Retina (tissue), 1 donor: Measurements from ENCODE around the gene DPH7.
A peak's percentile ranks its signal among the peaks of the same experiment; 100 is the strongest.
"Not testable (repeated sequence)": the region's sequence is repeated elsewhere in the genome, so short reads cannot be mapped to it uniquely, and the experiment has no call there.

ENCODE experiments used
- DNase-seq: peaks from one replicate; pipeline ENCODE4 v3.0.0-alpha.2; 2016

DPH7 gene

DNA sequence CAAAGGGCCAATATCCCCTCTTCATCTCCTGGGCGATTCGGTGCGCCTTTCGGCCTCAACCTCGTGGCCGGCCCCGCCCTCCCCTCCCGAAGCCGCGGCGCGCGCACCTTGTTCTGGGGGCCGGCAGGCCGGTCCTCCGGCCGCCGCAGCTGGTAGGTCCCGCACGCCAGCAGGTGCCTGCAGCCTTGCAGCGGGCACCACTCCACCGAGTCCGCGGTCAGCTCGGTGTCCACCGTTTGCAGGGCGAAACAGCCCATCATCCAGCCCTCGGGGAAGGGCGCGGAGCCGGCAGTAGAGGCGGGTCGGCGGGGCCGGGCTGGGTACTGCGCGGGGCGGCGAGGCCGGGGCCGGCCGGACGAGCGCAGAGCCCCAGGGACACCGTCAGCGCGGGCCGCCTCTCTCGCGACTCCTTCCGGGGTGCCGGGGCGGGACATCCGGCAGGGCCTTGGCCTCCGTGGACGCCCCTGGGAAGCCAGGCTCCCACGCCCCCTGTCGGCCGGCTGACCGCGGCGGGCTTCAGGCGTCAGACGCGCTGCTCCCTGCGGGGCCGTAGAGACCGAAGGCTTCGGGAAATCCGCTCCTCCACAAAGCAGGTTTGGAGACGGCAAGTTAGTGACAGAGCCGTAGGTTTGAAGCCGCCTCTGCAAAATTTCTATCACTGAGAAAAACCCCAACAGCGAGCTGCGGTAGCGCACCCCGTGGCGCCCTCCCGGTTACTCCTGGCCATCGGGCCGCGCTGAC lies at the start of gene DPH7:
Gene DPH7, minus strand, starts transcription at position 408 of the 741 bp plus-strand sequence. Its CDS starts 148 bp downstream, at position 260.
- peak; percentile 96 for DNase-seq

- not testable (repeated sequence) for DNase-seq
Measured at GRCh38 chr9:137627406-137627805, 48.7 kb upstream of the DPH7 start.

DNA sequence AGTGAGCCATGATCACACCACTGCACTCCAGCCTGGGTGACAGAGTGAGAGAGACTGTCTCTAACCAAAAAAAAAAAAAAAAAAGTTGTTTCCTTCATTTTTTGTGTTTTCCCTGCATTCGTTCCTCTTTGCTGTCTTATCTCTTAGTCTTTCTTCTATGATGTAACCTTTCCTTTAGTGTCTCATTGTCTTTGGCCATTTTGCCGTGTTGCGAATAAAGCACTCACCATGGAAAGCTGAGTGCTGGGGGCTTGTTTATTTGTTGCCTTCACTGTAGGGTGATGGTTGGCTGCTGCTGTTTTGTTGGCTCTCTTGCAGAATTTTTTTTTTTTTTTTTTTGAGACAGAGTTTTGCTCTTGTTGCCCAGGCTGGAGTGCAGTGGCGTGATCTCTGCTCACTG lies 47.7 kb upstream of the DPH7 start:
- no peak for DNase-seq

- DNase-seq: not testable (repeated sequence)
Measured at GRCh38 chr9:137622211-137622610, 43.5 kb upstream of the DPH7 start.

DNA sequence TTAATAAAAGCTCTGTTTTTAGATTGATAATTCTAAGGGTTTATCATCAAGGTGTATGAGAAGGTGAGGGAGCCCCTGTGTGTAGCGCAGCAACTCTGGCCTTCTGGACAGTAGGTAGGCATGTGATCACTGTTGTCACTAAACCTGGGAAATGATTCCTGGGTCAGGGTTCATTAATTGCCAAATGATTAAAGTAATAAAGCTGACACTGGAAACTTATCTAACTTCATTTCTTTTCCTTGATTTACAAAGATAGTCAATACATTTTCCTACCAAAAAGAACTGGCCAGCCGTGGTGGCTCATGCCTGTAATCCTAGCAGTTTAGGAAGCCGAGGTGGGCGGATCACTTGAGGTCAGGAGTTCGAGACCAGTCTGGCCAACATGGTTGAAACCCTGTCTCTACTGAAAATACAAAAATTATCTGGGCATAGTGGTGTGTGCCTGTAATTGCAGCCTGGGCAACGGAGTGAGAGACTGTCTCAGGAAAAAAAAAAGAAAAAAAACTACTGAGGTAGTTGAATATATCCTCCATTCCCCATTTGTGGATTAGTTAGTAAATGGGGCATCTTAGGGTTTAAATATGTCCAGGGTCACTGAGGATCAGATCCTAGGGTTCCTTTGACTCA lies 42.5 kb upstream of the DPH7 start:
- no peak for DNase-seq

GRCh38 chr9:137620581-137620980 lies 41.9 kb upstream of the DPH7 start:
- DNase-seq: no peak

- DNase-seq: no peak
Measured at GRCh38 chr9:137620048-137620405, 41.3 kb upstream of the DPH7 start.

GRCh38 chr9:137619240-137620047 lies 40.7 kb upstream of the DPH7 start:
- peak; percentile 75 for DNase-seq

GRCh38 chr9:137618105-137619067 lies 39.7 kb upstream of the DPH7 start, which contains the start of gene EHMT1:
TSS of gene EHMT1 (plus strand) at chr9:137619005. CDS start at chr9:137619029, 24 bp downstream.
- peak; percentile 92 for DNase-seq

DNA sequence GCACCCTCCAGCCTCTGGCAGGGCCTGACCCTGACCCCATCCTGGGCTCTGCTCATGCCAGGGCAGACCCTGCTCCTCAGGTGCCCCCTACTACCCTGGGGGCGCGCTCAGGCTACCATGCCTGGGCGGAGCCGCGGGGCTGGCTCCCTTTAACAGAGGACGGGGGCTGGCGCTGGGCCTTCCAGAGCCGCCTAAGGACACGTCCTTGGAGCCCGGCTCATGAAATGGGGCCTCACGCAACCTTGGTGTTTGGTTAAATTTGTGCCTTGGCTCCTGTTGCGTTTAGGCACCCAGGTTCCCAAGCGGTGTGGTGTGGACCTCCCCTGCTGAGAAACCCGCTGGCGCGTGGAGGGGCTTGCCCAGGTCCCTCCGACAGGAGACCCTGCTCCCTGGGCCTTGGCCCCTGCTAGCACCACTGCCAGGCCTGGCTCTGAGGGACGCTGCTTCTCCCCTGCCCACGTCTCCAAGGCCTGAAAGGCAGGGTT lies 36.7 kb upstream of the DPH7 start:
- DNase-seq: no peak

DNA sequence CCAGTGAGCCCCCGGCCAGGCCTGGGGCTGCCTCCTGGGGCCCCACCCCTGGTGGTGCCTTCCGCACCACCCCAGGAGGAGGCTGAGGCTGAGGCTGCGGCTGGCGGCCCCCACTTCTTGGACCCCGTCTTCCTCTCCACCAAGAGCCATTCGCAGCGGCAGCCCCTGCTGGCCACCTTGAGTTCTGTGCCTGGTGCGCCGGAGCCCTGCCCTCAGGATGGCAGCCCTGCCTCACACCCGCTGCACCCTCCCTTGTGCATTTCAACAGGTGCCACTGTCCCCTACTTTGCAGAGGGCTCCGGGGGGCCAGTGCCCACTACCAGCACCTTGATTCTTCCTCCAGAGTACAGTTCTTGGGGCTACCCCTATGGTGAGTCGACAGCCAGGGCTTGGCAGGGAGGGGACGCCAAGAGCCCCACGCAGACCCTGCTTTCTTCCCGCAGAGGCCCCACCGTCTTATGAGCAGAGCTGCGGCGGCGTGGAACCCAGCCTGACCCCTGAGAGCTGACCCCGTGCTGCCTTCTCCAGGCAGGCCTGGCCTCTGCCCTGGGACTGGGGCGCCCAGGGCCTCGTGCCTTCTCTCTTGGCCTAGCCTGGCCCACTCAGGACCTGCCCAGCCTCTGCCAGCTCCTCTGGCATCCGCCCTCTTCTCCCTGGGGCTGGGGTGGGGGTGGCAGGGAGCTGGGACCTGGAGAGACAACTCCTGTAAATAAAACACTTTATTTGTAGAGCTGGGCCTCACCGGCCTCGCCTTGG lies 36.1 kb upstream of the DPH7 start:
- DNase-seq: no peak

GRCh38 chr9:137613738-137614523 lies 35.2 kb upstream of the DPH7 start:
- DNase-seq: no peak

DNA sequence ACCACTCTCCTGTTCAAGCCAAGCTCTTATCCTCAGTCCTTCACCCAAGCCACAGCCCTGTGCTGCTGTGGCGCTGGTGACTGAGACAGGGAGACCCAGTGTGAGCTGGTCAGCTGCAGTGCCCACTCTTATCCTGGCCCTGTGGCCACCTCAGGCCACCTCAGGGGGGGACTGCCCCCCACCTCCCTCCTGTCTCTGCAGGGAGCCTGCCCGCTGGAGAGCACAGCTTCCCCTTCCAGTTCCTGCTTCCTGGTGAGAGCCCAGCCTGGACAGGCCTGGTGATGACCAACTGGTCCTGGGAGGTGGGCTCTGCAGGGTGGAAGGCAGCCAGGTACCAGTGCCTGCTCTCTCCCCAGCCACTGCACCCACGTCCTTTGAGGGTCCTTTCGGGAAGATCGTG lies 34.5 kb upstream of the DPH7 start:
- DNase-seq: no peak

DNA sequence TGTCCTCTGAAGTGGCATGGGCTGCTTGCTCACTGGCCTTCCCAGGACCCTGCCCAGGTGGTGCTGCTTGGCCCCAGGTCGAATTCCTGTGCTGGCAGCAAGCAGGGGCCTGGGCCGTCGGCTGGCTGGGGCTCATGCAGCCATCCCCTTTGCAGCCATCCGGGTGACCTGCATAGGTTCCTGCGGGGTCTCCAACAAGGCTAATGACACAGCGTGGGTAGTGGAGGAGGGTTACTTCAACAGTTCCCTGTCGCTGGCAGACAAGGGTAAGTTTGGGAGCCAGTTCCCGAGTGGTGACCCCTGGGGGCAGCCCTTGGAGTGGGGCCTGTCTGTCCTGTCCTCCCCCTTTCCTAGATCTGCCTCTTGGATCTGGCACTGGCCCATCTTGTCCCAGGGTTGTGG lies 34.0 kb upstream of the DPH7 start:
- no peak for DNase-seq

DNA sequence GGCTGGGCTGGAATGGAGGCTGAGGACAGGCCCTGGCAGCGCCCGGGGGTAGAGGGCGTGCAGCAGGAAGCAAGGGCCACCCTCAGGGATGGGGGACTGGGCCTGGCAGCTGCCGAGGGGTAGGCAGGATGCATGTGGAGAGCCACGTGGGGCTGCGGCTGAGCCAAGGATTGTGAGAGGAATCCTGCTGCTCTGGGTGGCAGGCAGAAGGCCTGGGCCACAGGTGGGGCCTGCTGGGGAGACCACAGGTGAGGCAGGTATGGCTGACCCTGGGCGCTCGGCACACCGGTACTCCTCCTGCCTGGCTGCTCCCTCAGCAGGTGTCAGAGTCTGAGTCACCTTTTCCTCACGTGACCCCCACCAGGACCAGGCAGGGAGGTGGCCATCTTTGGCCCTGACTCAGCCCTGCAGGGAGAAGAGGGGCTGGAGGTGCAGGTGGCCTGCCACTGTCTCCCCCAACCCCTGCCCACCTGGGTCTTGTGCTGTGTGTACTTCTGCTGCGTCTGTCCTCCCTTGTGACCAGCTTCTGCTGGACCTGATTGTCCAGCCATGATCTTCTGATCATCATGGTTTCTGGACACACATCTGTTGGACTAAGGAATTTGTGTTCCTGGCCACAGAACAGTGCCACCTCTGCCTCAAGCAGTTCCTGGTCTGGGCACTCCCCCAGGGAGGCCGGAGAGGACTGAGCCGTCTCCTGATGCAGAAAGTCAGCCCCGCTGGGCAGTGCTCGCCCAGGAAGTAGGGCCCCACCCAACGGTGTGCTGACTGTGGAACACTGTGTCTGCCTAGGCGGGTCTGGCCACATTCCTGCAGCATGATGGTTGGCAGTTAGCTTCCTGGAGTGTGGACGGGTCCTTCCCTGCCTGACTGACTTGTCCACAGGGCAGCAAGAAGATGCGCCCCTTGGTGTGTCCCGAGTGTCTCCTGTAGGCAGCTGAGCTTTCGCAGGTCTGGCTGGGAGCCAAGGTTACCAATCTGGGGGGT lies 33.2 kb upstream of the DPH7 start:
- DNase-seq: no peak

DNA sequence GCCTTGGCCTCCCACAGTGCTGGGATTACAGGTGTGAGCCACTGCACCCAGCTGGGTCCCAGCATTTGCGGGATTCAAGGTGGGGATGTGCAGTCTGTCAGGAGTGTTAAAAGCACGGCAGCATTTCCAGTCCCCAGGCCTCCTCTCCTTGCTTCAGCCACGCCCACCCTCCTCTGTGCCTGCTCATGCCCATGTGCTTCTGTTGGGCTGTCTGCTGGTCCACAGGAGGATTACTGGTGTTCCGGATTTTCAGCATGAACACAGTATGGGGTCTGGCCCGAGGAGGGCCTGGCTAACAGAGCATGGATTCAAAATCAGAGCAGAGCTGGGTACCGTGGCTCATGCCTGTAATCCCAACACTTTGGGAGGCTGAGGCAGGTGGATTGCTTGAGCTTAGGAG lies 32.2 kb upstream of the DPH7 start:
- no peak for DNase-seq

DNA sequence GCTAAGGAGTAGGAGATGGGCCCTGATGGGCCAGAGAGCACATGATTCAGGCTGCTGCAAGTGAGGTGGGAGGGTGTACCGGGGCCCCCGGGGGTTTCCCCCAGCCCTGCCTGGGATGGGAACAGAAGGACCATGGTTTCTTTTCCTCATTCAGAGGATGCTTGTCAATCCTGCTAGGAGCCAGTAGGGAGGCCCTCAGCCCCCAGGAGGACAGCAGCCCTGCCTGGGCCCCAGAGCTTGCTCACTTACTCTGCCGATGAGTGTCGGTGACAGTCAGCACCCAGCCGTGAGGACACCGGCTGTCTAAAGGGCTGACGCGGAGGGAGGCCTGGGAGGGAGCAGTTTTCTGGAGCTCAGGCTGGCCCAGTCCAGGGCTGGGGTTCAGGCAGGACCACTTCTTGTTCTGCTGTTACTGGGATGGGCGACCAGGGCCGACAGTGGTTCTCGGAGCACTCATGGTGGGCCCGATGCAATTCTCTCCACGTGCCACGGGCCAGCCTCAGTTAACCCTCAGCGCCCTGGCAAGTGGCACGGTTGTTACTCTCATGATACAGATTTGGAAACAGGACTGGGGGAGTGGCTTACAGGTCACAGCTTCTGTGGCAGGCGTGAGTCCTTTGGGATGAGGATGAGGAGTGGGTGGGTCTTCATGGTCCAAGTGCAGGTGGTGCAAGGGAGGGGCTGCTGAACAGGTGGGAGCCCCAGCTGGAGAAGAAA lies 28.6 kb upstream of the DPH7 start:
- DNase-seq: peak; percentile 64

DNA sequence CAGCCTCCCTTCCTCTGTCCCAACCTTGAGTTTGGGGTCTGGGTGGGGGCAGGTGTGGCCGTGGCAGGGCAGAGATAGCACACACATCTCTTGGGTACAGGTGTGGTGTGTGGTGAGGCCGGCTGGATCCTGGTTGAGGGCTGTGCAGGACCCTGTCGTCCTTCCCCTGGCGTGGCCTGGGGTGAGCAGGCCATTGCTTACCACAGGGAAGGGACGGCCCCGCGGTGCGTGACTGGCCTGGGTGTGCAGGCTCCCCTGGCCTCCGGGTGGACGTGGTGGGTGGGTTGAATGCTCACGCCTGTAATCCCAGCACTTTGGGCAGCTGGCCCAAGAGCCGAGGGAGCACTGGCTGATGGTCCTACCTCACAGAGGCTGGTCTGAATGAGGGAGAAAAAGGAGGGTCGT lies 28.0 kb upstream of the DPH7 start:
- no peak for DNase-seq
